GM12892 (cell line): Measurements from ENCODE around the gene ATOX1.

Source experiments
- POLR2A ChIP-seq: IDR thresholded peaks from 2 replicates; pipeline ENCODE4 v1.6.1; 2011; ENCODE audit warnings: low read depth, low read length, control low read depth
- POLR2AphosphoS5 ChIP-seq: IDR thresholded peaks from 2 replicates; pipeline ENCODE4 v1.6.1; 2011; ENCODE audit warnings: low read depth, low read length, control low read depth
- TAF1 ChIP-seq: IDR thresholded peaks from 2 replicates; pipeline ENCODE4 v1.6.1; 2011; ENCODE audit warnings: low read depth, mild to moderate bottlenecking, control low read depth, low read length, borderline replicate concordance

DNA sequence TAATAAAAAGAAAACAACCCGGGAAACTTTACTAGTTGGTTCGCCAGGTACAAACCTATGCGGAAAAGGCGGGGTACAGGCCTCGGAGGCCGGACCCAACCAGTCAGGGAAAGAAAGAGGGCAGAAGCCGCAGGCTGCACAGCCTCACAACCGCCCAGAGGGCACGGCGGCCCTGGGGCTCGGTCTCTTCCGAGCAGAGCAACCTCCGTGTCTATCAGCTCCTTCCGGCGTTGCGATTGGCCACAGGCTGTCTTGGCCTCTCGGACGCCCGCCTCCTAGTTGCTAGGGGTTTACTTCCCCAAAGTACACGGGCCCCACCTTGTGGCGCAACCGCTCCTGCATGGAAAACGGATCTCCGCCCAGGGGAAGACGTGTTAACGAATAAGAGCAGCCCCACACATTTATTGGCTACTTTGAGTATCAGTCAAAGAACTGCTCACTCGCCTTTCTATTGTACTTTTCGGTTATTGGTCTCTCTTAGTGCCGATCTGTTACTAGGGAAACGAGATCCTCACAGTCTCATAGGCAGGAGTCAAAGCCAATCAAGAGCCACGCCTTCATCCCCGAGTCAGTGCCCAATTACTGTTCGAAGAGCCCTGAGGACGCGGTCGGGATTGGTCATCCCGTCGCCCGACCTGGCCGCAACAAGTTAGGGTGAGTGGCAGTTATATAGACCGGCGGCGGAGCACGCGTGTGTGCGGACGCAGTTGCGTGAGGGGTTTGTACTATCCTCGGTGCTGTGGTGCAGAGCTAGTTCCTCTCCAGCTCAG, 13.0 kb upstream of the ATOX1 start, which contains the start of gene G3BP1:
- TF ChIP-seq POLR2A (peak; percentile 98), POLR2AphosphoS5 (peak; percentile 99), TAF1 (peak; percentile 95)
